ENCODE measurements around the gene SEMA7A.
"Not testable (repeated sequence)": the region's sequence is repeated elsewhere in the genome, so short reads cannot be mapped to it uniquely, and the experiment has no call there.

The SEMA7A gene

DNA sequence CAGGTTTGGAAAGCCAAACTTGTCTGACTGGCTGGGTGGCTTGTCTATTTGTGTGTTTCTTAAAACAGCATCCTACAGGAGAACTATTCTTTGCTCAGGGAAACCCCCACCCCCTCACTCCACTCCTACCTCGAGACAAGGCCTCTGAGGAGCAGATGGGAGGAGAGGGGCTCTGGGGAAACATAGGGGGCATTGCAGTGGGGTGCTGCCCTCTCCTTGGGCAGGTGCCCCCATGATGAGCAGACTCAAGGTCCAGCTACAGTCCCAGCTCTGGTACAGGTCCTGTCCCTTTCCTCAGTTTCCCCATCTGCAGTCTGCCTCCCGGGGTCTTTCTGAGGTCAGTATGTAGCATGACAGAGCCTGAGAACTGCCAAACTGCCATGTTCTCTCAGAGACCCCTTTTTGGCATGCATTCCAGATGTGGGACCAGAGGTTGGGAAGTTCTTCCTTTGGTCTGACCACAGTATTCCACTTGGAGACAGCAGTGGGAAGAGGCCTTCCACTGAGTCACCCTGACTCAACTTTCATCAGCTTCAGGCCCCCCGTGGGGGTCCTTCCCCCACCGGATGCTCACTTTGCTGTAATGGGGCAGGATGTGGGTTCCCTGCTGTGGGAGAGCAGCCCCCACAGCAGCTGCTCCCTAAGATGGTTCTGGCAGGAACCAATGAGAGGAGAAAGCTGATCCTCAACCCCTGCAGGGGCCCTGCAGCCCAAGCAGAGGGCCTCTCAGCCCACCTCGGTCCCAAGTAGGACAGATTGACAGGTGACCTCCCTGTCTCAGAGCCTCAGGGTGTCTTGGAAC is 34.0 kb downstream of the SEMA7A start:
- DNase-seq (ENCODE audit: low spot score), result no peak

DNA sequence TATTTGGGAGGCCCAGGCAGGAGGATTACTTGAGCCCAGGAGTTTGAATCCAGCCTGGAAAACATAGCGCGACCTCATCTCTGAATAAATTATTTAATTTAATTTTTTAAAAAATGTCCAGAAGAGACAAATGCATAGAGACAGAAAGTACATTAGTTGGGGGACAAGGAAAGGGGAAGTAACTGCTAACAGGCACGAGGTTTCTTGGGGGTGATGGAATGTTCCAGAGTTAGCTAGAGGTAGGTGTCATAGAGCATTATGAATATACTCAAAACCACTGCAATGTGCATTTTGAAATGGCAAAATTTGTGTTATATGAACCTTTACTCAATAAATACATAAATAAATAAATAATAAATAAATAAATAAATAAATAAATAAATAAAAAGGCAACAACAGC is 34.7 kb downstream of the SEMA7A start:
- DNase-seq (ENCODE audit: low spot score), result no peak

DNA sequence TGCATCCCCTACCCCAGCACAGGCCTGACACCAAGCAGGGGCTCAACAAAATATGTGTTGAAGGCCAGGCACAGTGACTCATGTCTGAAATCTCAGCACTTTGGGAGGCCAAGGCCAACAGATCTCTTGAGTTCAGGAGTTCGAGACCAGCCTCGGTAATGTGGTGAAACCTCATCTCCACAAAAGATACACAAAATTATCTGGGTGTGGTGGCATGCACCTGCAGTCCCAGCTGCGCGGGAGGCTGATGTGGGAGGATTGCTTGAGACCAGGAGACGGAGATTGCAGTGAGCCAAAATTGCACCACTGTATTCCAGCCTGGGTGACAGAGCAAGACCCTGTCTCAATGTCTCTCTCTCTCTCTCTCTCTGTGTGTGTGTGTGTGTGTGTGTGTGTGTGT is 35.6 kb downstream of the SEMA7A start:
- no peak for DNase-seq (ENCODE audit: low spot score)

DNA sequence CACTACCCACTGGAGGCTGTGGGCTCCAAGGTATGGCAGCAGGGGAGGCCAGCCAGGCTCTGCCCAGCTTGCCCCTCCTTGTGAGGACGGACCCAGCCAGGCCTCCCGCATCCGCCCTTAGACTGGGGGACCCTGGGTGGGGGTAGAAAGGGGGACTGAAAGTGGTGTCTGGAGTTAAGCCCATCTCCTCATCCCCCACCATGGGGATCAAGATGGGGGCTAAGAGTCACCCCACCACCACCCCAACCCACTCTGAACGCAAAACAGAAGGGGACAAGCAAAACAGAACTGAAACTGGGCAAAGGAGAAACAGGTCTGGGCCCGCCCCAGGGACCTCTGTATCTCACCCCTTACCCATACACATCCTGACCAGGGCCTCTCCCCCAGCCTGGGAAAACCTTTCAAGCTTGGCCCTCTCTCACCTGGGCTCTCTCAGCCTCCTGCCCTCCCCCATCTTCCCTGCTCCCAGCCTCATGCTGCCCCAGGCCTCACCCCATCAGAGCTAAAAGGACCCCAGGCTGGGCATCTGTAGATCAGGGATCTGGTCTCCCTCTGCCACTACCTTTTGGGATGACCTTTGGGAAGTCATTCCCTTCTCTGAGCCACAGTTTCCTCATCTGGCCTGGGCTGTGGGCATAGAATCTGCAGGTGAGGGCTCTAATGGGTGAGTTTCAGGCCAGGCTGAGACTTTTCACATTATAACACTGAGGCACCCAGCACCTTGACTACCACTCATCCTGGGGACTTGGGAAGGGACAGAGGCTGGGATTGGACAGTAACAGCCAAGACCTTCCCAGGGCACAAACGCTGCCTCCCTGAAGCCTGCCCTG is 36.3 kb downstream of the SEMA7A start:
- no peak for DNase-seq (ENCODE audit: low spot score)

DNA sequence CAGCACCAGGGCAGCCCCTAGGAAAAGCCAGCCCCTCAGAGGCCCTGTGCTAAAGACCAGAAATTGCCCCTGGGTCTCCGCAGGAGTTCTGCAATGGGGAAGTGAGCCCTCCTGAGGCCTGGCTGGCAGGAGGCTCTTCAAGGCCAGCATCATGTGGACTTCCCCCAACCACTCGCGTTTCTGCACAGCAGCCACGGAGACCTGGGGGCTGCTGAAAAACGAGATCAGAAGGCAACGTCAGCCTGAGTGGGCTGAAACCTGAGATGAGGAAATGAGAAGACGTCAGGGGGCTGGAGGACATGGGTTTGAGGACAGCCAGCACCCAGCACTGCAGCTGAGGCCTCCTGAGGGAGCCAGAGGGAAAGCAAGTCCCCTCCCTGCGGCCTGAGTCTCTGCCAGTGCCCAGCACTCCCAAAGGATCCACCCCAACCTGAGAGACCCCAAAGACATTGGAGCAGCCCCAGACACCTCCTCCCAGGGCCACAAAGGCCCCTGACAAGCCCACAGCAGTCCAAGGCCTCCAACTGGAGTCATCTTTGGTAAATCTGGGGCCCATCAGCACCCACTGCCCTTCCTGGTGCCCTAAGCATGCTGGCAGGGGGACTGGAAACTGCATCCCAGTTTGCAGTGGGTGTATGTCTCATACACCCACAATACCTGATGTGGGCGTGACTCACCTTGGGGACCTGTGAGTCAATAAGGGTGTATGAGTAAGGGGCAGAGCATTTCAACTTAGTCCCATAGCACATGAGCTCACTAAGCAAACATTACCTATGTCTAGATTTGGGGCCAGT is 37.1 kb downstream of the SEMA7A start:
- DNase-seq (ENCODE audit: low spot score), result no peak

DNA sequence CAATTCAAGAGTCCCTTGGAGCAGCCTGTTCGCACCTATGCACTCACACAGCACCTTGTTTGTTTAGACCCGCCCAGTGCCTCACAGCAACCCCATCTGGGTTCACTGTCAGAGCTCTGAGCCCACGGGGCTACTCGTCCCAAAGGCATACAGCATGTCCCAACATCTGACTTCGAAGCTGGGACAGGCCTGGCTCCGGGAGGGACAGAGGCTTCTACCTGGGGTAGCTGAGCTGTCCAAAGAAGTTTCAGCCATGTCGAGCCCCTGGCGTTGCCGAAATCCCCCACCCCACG is 37.7 kb downstream of the SEMA7A start:
- DNase-seq (ENCODE audit: low spot score), result no peak

DNA sequence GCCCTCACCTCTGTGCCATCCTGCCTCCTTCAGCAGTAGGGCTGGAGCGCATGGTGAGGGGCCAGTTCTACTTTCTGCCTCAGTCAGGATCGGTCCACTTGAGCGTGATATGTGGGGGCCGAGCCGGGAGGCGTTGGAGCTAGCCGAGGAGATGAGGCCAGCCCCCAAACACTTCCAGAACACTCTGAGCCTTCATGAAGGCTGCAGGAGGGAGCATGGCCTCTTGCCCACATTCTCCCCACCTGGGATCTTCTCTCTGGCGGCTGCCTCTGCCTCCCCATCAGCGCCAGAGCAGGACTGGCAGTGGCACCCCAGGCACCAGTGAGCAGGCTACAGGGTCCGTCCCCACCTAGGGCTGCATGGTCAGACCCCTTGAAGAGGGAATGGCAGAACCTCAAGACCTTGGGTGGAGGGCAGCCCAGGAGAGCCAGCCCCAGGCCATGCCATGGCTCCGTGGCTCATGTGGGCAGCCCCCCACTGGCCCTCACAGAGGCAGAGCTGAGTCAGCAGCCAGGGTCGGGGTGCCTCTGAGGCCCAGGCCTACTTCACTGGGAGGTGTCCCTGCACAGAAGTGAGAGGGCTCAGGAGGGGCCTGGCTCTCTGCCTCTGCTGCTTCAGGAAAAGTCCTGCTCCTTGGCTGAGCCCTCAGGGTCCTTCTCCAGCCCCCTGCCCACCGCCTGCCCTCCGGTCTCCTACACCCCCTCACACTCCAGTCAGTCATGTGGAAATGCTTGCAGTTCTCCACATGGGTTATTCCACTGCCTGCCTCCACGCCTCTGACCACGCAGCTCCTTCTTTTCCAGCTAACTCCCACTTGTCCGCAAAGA is 38.2 kb downstream of the SEMA7A start:
- no peak for DNase-seq (ENCODE audit: low spot score)

DNA sequence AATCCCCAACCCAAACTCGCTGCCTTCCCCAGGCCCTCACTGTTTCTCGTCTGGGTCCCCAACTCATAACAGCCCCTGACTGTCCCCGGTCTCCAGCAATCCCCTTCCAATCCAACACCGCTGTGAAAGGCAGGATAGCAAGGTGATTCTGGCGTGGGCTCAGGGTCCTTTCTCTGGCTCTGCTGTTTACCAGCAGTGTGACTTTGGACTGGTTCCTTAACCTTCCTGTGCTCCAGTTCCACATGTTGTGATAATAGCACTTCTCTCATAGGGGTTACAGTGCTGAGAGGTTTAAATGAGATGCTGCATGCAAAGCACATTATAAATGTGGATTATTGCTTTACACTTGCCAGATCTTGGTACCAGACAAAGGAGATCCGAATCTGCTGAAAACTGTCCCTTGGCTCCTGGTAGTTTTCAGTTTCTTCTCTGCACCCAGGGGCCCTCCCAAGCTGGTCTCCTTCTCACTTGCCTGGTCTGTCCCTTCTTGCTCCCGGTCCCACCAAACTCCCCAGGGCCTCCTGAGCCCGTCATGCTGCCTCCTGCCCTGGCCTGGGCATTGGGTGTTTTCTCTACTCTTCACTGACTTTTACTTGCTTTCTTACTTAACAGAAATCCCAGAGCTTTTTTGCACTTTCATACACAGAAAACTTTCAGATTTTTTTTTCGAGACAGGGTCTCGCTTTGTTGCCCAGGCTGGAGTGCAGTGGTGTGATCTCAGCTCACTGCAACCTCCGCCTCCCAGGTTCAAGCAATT is 39.5 kb downstream of the SEMA7A start:
- no peak for DNase-seq (ENCODE audit: low spot score)

DNA sequence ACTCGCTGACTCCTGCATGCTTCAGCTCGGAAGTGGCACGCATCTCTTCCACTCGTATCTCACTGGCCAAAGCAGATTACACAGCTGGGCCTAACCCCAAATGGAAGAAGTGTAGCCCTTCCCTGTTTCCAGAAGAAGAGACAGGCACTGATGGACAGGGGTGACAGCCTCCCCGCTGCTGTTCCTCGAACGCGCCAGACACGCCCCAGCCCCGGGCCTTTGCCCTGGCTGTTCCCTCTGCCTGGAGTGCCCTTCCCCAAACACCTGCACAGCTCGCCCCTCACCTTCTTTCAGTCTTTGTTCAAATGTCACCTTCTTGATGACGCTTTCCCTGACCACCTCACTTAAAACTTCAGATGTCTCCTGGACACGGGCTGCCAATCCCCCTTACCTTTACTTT is 40.3 kb downstream of the SEMA7A start:
- no peak for DNase-seq (ENCODE audit: low spot score)

DNA sequence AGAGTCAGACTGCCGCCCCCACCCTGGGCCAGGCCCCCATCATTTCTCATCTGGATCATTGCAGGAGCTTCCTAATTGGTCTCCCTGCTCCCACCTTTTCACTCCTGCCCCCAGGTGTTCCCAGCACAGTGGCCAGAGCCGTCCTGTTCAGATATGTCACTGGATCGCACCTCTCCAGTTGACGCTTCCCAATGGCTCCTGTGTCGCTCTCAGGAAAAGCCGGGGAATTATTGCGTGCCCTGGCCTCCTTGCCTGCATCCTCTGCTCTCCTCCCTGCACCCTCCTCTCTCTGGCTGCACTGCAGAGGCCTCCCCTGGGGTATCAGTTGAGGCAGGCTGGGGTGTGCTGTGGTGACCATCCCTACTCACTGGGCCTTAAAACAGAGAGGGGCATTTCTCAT is 40.9 kb downstream of the SEMA7A start:
- no peak for DNase-seq (ENCODE audit: low spot score)

DNA sequence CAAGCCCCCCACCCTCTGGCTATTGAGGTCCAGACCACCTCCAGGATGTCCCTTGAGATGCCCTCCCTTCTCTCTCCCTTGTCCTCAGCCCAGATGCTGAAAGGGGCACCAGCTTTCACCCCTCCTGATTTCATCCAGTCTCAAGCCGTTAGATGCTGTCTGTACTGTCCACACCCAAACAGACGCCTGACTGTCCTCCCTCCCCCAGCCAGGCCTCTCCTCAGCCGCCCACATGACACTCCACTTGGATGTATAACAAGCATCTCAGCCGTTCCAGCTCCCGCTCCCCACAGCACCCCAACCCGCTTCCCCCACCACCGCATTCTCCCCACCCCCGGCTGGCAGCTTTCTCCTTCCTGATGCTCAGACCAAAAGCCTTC is 41.3 kb downstream of the SEMA7A start:
- no peak for DNase-seq (ENCODE audit: low spot score)

DNA sequence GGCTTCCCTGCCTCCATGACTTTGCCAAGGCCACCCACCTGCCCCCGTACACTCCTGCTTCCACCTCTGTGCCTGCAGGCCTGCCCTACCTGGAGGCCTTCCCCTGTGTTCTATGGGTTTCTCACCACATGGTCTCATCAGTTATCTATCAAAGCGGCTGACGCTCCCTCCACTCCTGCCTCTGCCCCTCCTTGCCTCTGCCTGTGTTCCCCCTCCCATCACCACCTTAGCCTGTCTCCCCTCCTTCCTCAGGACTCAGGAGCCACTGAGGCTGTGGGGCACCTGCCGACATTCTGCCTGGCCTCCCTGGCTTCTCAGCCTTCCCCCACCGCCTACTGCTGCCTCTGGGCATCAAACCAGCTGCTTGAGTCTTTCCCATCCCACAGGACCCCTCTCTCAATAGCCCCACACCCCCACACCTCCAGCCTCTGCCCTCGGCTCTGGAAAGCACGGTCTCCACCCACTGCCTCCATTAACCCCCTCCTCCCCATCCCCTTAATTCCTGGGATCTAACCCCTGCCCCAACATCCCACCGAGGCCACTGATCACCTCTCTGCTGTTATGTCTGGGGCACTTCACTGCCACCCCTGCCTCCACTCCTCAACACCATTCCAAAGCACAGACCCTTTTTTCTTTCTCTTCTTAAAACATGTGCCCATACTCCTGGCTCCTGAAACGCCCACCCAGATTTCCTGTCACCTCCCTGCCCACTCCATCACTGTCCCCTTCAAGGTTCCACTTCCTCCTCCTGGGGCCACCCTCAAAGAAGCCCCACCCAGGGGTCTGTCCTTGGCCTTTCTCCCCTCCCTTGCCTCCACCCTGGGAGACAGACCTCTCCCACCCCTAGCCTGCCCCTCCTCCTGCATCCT is 41.9 kb downstream of the SEMA7A start:
- DNase-seq (ENCODE audit: low spot score), result no peak

DNA sequence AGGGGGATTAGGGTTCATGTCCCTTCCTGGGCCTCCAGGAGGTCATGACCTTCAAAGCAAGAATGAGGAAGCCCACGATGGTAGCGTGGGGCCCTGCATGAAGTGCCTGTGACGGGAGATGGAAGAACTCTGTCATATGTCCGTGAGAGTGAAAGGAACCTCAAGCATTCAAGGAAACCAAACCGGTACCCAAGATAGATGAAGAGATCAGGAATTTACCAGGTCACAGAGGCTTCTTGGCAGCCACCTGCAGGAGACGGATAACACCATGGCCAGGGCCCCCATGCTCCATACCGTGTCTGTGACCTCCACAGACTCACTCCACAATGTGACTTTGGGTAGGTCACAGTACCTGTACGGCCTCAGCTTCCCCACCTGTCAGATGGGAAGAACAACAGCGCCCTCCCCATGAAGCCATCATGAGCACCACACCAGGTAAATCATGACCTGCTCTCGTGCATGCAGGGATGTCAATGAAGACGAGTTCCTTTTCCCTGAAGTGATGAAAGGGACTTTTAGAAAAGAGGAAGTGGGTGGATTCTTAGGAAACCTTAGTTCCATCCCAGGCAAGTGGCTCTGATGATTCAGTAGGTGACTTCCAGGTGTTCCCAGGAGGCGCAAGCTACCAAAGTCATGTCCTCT is 43.0 kb downstream of the SEMA7A start:
- DNase-seq (ENCODE audit: low spot score), result no peak

DNA sequence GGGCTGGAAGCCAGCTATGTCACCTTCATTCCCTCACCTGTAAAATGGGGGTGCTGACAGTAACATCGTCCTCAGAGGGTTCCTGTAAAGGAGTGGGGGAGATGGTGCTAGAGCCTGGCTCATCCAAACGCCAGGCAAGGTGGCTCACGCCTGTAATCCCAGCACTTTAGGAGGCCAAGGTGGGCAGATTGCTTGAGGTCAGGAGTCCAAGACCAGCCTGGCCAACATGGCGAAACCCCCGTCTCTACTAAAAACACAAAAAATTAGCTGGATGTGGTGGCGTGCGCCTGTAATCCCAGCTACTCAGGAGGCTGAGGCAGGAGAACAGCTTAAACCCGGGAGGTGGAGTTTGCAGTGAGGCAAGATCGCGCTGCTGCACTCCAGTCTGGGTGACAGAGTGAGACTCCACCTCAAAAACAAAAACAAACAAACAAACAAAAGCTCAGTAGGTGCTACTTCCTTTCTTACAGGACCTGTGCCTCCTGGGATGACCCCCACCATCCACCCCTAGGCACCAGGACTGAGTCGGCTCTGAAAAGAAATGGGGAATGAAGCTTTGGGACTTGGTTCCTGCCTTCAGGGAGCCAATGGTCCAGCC is 43.6 kb downstream of the SEMA7A start:
- DNase-seq (ENCODE audit: low spot score), result not testable (repeated sequence)

DNA sequence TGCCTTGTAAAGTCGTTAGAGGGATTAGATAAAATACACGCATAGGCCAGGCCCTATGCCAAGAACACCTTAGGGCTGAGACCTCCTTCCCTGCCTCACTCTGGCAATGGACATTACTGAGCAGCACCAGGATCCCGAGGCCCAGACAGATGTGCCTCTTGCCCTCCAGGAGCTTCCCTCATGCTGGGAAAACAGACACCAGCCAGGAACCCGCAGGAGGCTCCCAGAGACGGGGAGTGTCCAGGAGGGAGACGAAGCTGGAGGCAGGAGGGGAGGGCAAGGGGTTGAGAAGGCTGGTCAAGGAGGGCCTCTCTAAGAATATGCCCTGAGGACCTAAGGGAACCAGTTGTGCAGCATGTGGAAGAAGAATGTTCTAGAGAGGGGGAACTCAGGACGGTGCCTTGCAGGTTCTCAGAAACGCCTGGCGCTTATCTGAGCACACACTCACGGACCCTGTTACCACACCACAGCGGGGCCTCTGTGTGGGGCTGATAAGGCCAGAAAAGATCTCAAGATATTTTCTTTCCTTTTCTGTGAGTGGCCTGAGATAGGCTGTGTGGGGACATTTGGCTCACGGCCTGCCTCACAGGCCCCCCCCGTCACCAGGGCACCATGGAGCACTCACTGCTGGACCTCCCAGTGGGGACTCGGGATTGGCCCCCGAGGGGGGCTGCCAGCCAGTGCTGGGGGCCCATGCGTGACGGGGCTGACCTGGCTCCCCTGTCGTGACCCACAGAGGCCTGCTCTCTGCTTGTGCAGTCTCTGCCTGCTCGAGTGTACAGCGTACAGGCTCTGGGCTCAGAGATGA is 44.3 kb downstream of the SEMA7A start:
- DNase-seq (ENCODE audit: low spot score), result no peak

DNA sequence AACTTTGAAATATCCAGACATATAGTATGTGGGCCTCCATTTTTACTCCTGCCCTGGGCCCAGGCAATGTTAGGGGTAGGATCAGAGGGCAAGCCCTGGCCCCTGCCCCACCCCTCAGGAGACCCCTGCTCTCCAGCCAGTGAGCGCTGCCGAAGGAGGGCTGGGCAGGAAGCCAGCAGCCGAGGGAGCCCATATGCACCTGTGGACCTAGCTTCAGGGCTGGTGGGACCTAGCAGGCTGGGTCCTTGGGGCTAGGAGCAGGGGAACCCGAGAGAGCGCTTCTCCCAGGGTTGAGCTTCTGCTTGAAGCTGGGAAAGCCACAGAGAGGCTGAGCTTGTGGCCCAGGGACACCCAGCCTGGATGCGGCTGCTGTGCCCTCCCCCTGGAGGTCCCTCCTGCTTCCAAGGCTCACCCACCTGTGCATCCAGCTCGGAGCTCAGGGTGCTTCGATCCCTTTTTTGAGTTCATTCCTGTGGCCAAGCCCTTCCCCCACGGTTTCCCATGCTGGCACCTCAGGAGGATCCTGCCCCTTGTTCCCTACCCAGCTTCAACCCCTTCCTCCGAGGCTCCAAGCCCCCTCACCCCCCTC is 45.3 kb downstream of the SEMA7A start:
- no peak for DNase-seq (ENCODE audit: low spot score)

DNA sequence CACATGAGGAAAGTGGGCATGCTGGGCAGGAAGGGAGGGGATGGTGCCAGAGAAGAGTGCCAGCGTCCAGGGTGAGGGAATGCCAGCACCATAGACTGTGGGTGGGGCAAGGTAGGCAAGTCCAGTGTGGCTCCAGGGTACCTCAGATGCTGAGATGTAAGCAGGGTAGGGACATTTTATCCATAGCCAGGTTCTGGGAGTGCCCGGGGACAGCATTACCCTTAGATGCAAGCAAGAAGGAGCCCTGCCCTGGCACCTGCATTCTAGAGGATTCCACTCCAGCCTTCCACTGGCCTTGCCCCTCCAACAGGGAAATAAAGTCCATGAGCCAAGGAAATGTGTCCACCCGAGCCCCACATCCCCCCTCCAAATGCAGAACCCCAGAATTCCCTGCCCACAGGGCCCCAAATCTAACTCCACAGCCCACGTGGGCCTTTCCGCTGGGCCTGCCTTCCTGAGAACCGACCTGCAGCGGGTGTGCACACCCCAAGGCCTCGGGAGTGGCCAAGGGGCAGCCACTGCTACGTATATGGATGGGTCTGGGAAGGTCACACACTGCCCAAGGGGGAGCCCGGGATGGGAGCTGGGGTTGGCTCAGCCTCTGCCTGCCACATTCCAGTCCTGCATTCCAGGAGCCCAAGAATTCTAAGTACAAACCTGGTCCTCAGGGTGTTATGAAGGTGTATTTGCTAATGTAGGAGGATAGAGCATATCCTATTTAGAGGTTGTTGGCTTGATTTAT is 46.0 kb downstream of the SEMA7A start:
- DNase-seq (ENCODE audit: low spot score), result no peak

Measured in COLO829 (cell line).